C4-2B (cell line): Measurements from ENCODE around the gene BHLHE40.

Experiments
- ZFX ChIP-seq: fragments of 450-650 bp; IDR thresholded peaks from 2 replicates; pipeline ENCODE4 v1.6.1; 2017
- TF ChIP-seq, protein P1 (sequence below): fragments of 450-650 bp; conservative IDR thresholded peaks from 2 replicates; pipeline ENCODE4 v1.5.1; 2017; ENCODE audit warnings: mild to moderate bottlenecking

DNA sequence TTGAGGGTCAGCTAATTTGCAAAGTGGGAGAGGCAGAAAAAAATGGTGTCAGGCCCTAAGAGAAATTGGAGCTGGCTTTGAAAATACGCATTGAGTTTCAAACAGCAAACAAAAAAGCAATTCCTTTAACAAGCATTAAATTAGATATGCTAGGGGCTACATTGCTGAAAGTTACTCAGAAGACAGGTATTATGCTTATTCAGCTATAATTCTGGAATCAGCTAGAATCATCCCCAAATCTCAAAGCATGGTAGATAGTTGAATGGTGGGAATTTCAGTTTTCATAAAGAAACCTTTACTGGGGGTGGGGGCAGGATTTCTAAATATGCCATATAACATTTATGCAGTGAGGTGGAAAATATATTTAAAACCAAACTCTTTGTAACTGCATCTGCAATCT lies 50.5 kb downstream of the BHLHE40 start:
- TF ChIP-seq, protein P1, sequence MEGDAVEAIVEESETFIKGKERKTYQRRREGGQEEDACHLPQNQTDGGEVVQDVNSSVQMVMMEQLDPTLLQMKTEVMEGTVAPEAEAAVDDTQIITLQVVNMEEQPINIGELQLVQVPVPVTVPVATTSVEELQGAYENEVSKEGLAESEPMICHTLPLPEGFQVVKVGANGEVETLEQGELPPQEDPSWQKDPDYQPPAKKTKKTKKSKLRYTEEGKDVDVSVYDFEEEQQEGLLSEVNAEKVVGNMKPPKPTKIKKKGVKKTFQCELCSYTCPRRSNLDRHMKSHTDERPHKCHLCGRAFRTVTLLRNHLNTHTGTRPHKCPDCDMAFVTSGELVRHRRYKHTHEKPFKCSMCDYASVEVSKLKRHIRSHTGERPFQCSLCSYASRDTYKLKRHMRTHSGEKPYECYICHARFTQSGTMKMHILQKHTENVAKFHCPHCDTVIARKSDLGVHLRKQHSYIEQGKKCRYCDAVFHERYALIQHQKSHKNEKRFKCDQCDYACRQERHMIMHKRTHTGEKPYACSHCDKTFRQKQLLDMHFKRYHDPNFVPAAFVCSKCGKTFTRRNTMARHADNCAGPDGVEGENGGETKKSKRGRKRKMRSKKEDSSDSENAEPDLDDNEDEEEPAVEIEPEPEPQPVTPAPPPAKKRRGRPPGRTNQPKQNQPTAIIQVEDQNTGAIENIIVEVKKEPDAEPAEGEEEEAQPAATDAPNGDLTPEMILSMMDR = no peak
- TF ChIP-seq ZFX = no peak
